ENCODE data around the gene SMPD3.

- TF ChIP-seq CTCF (IDR thresholded peaks at IDR 0.05; ENCODE audit: low read depth, low read length): no peak
- no peak for TF ChIP-seq EZH2phosphoT487 (IDR thresholded peaks at IDR 0.05; ENCODE audit: low read depth)
These were observed 77.6 kb downstream of the SMPD3 start for GRCh38 chr16:68370581-68371275.
